Omental fat pad (tissue), 4 donors: ENCODE measurements around the gene PARP2. TPM values are rescaled to one million over a fixed set of nuclear protein-coding genes. Genes with fewer than 3 reads are reported as not detected.

Source experiments
- ATAC-seq: fragments of 150-250 bp; one replicate; pipeline ENCODE4 v1.9.1; 2016; ENCODE audit warnings: mild to moderate bottlenecking, moderate library complexity; ENCODE audit not compliant: low FRiP score
- DNase-seq: peaks from one replicate; pipeline ENCODE4 v3.0.0-alpha.2; 2019; ENCODE audit warnings: low spot score
- total RNA-seq, 4 donors: library from RNA; depleted of rRNA; stranded (reverse); fragments of >200 nt; gene quantifications; one replicate each; pipeline ENCODE4 v1.1.0, GENCODE V29; 2016
- TF ChIP-seq, protein P1 (sequence below), 3 donors: fragments of 450-650 bp; IDR thresholded peaks; one replicate each; pipeline ENCODE4 v1.5.1; 2016 to 2017; ENCODE audit warnings: antibody characterized with exemption in 3 of 3, mild to moderate bottlenecking in 3 of 3, moderate library complexity in 2 of 3

Gene PARP2
- total RNA-seq, 4 donors from 2014 or later = 4.3 to 12.9 (median 7.7) TPM

DNA sequence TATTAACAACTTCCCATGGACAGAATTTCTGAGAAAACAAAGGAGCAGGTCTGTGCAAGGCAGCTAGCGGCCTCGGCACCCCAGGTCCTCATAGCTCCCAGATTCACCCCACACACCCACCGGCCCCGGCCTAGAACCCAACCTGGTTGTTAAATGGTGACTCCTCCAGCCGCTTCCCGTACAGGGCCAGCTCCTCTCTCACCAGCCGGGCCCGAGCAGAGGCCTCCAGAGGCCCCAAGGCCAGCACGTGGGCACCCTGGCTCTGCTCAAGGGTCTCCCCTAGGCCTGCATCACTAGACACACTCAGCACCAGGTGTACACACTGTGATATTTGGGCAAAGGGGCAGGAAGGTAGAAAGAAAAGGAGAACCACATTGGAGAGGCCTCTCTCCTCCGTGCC lies 39.6 kb downstream of the PARP2 start:
- ATAC-seq (no peak), DNase-seq (no peak)
- TF ChIP-seq, protein P1, sequence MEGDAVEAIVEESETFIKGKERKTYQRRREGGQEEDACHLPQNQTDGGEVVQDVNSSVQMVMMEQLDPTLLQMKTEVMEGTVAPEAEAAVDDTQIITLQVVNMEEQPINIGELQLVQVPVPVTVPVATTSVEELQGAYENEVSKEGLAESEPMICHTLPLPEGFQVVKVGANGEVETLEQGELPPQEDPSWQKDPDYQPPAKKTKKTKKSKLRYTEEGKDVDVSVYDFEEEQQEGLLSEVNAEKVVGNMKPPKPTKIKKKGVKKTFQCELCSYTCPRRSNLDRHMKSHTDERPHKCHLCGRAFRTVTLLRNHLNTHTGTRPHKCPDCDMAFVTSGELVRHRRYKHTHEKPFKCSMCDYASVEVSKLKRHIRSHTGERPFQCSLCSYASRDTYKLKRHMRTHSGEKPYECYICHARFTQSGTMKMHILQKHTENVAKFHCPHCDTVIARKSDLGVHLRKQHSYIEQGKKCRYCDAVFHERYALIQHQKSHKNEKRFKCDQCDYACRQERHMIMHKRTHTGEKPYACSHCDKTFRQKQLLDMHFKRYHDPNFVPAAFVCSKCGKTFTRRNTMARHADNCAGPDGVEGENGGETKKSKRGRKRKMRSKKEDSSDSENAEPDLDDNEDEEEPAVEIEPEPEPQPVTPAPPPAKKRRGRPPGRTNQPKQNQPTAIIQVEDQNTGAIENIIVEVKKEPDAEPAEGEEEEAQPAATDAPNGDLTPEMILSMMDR (IDR thresholded peaks at IDR 0.05) = no peak

DNA sequence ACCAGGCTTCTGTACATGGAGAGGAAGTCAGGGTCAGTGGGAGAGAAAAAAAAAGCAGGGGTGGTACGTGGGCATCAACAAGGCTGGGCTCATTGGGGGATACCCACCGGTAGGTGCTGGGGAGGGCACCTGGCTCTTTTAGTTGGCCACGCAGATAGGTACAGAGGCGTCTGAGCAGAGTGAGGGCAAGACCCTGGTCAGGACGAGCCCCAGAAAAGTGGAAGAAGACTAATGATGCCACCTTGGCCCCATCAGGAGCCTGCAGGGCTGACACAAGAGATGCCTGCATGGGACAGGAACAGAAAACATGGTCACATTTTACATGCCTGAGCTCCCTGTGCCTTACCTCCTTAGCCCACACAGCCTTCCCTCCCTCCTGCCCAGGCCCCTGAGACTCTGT lies 40.2 kb downstream of the PARP2 start:
- TF ChIP-seq, protein P1 (IDR thresholded peaks at IDR 0.05) = no peak

DNA sequence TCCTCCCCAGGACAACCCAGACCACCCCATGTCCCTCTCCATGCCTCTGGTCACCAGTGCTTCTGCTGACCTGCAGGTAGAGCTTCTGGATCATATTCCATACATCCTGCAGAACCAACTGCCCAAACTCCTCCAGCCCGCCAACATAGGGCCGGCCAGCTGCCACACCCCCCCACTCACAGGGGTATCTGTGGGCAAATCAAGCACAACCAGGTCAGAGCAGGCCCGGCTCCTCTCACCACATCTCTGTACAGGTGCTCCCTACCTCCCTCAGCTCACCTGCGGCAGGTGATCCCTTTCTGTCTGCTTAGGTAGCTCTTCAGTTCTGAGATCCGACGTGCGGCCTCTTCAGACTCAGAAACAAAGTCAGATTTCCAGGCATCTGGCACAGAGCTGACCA lies 40.9 kb downstream of the PARP2 start:
- no peak for ATAC-seq
- no peak for DNase-seq
- TF ChIP-seq, protein P1 (IDR thresholded peaks at IDR 0.05) = no peak

More for the DNA sequence above, 40.2 kb downstream of the PARP2 start:
- DNase-seq (no peak), ATAC-seq (no peak)

DNA sequence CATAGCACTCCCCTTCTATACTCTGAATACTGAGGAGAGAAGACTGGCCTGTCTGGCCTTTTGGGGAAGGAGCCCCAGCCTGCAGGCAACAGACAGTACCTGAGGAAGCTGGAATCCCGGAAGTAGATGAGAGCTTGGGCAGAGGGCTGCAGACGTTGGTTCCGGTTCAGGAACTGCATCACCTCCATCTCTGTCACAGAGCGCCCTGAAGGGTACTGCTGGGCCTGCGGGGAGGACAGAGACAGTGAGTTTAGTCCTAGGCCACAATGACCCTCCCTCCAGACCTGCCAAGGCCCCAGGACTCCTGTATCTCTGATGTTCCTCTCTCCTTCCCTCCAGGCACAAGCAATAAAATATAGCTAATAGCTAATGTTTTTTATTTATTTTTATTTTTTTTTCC lies 41.5 kb downstream of the PARP2 start:
- ATAC-seq (no peak), DNase-seq (no peak)
- TF ChIP-seq, protein P1 (IDR thresholded peaks at IDR 0.05) = no peak

DNA sequence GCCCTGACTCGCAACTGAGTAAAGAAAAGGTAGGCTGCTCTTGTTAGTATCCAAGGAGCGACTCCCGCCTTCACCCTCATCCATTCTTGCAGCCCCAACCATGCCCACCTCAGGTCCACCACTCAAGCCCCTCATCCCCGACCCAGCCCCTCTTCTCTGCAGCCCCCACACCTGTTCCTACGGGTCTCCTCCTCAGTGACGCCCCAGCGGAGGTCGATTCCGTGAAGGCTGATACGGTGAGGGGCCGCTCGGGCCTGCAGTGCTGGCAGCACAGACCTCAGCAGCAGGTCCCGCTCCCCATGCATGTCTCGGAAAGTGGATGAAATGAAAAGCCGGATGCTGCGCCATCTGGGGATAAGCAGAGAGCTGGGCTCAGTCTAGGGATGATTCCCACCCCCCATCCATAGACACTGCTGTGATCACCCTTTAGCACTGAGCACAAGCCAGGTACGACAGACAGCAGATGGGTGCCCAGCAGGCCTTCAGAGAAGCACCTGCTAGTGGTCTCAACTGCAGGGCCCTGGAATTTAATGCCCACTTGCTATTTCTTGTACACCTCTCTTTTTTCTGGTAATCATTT lies 42.9 kb downstream of the PARP2 start:
- TF ChIP-seq, protein P1 (IDR thresholded peaks at IDR 0.05) = no peak
- no peak for ATAC-seq
- DNase-seq = no peak

DNA sequence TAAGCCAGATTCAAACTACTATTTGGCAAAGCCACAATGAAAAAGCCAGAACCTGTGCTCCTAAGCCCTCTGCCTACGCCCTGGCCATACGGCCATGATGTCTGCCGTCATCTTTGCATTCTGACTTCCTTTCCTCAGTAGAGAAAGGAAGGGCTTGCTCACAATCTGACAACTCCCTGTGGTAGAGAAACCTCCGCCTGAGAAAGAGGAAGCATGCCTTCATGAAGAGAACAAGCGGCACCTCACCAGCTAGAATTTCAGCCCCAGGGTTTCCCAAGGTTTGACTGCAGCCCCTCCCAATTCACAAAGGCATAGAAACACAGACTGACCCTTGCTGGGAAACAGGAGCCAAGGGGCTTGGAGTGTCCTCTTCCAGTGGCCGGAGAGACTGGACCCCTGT lies 44.1 kb downstream of the PARP2 start:
- ATAC-seq (no peak), DNase-seq (no peak)
- TF ChIP-seq, protein P1 (IDR thresholded peaks at IDR 0.05) = no peak

DNA sequence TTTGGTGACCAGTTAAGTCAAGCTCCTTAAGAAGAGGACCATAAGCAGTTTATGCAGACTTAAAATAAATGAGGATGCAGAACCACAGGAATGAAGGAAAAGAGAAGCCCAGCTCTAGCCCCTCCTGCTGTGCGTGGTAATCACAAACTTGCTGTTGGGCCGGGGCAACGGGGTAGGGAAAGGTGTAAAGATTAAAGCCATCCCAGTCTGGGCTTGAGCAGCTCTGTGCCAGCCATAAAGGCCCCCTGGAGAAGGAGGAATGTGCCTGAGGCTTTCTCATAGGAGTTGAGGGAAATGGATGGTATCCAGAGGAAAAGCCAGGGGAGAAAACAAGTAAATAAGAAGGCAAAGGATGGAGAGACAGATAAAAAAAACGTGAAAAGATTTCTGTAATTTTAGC lies 44.7 kb downstream of the PARP2 start:
- DNase-seq (no peak), ATAC-seq (no peak)
- TF ChIP-seq, protein P1 (IDR thresholded peaks at IDR 0.05) = no peak
